GM19463 (cell line): ENCODE results near the gene EXD2.
"Not testable (repeated sequence)": the region's sequence is repeated elsewhere in the genome, so short reads cannot be mapped to it uniquely, and the experiment has no call there.

ENCODE experiments used
- ATAC-seq: cut with Tn5 transposase; IDR thresholded peaks from one replicate; pipeline ENCODE4 v1.9.1; 2021; ENCODE audit warnings: mild to moderate bottlenecking, moderate library complexity; ENCODE audit not compliant: unreplicated experiment

The EXD2 gene

DNA sequence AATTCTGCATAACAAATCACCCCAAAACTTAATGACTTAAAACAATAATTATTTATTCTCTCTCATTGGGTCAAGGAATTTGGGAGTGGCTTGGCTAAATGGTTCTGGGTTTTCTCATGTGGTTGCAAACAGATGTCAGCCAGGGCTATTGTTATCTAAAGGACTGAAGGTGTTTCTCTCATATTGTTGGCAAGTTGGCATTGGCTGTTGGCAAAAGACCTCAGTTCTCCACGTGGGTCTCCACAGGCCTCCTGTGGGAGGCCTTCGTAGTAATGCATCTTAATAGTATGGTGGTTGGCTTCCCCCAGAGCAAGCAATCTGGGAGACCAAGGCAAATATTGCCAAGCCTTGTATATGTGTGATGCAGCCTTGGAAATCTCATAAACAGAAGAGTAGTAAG lies 83.0 kb downstream of the EXD2 start:
- no peak for ATAC-seq

DNA sequence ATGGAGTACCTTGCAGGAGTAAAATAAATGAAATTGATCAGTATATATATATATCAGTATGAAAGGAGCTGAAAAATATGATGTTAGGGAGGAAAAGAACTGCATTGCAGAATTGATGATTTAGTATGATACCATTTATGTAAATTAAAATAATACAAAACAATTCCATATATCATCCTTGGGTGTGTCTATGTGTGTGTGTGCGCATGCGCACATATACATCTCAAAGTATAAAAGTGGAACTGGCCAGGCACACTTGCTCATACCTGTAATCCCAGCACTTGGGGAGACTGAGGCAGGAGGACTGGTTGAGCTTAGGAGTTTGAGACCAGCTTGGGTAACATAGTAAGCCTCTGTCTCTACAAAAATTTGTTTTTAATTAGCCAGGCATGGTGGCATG lies 84.0 kb downstream of the EXD2 start:
- no peak for ATAC-seq

DNA sequence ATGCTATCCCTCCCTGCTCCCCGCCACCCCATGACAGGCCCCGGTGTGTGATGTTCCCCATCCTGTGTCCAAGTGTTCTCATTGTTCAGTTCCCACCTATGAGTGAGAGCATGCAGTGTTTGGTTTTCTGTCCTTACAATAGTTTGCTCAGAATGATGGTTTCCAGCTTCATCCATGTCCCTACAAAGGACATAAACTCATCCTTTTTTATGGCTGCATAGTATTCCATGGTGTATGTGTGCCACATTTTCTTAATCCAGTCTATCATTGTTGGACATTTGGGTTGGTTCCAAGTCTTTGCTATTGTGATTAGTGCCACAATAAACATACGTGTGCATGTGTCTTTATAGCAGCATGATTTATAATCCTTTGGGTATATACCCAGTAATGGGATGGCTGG lies 86.1 kb downstream of the EXD2 start:
- not testable (repeated sequence) for ATAC-seq

DNA sequence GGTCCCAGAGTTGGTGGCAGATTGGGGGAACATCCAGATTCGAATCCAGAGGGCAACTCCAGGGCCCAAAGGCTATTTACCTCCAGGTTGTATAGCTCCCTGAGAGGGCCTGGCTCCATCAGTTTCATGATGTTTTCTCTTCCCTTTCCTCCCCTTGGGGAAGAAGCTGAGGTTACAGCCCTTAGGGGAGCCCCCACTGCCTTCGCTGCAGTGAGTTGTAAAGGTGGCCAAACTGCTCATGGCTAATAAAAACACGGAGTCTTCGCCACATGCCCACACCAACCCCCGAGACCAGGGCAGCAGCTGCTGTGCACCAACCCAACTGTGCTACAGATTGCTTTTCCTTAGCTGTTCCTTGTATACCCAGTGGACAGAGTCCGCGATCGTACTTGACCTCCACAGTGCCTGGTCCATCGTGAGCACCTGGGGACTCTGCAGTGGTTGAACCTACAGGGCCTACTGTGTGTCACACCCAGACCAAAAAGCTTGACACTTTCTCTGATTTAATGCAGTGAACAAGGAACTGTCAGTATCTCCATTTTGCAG lies 89.5 kb downstream of the EXD2 start:
- no peak for ATAC-seq

DNA sequence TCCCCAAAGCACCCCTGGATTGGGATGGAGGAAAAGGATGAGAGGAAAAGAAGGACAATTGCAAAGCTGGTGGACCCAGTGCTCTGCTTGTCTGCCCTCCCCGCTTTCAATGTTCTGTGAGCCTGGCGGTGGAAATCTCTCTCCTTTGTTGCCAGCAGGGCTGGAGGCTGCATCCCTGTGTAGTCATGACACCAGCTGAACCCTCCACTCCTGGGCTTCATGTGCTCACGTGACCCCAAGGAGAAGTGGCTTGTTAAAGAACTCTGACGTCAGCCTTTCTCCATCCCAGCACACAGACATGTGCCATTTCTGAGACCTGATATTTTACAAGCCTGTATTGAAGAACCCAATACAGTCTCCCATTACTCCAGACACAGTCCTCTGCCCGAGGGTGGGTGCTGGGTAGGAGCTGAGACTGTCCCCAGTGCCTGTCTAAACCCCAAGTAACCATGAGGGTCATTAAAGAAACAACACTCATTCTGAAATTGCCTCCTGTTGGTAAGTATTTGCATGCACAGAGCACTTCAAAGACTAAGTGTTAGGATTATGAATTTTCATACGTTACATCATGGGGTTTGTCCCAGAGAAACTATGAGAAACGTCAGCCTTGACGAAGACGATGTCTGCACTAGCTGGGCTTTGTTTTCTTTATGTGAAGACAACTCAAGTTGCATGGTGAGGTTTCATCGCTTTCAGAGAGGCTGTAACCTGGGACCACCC lies 90.3 kb downstream of the EXD2 start:
- no peak for ATAC-seq

DNA sequence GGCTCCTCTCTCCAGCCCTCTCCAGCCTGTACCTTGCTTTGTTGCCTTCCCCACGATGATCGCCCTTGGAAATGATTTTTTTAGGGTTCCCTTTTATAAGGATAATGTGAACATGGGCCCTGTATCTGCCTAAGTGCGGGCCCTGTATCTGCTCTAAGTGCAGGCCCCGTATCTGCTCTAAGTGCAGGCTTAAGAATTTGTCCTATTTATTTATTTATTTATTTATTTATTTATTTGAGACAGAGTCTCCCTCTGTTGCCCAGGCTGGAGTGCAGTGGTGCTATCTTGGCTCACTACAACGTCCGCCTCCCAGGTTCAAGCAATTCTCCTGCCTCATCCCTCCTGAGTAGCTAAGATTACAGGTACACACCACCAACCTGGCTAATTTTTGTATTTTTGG lies 91.2 kb downstream of the EXD2 start:
- no peak for ATAC-seq

DNA sequence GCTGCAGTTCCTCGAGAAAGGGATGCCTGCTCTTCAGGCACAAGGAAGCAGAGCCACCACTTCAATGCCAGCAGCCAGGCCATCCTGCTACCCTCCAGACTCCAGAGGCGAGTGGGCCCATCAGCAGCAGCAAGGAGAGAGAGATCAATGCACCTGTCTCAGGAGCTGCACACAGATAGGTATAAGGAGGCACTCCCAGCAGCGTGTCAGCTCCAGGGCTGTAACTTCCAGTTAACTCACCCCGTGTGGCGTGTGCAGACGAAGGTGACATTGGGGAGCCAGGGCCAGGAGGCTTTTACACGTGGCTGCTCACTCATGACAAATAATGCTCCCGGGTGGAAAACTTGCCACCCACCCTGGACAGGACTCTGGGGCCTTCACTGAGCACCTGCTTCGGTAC lies 92.9 kb downstream of the EXD2 start:
- ATAC-seq: no peak

DNA sequence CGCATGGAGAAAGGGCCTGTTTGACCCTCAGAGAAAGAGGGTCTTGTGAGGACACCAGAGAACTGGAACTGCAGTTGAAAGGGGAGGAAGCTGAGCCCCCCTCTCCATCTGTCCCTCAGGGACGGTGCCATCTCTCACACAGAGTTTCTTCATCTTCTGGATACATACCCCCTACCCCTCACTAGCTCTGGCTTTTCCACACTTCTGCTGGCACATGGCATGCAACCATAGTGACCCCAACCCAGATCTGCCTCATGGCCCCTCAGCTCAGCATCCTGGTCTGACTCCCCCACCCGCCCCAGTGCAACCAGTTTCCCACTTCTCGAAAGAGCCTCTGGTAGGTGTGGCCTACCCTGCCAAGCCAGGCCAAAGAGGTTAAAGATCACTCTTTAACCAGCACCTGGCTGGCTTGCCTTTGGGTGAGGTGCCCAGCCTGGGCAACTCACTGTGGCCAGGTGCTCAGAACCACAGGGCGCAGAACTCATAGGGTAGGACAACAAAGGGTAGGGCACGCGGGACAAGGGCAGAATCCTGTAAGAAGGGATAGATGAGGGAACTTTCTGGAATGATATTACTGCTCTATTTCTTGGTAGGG lies 94.5 kb downstream of the EXD2 start:
- no peak for ATAC-seq

DNA sequence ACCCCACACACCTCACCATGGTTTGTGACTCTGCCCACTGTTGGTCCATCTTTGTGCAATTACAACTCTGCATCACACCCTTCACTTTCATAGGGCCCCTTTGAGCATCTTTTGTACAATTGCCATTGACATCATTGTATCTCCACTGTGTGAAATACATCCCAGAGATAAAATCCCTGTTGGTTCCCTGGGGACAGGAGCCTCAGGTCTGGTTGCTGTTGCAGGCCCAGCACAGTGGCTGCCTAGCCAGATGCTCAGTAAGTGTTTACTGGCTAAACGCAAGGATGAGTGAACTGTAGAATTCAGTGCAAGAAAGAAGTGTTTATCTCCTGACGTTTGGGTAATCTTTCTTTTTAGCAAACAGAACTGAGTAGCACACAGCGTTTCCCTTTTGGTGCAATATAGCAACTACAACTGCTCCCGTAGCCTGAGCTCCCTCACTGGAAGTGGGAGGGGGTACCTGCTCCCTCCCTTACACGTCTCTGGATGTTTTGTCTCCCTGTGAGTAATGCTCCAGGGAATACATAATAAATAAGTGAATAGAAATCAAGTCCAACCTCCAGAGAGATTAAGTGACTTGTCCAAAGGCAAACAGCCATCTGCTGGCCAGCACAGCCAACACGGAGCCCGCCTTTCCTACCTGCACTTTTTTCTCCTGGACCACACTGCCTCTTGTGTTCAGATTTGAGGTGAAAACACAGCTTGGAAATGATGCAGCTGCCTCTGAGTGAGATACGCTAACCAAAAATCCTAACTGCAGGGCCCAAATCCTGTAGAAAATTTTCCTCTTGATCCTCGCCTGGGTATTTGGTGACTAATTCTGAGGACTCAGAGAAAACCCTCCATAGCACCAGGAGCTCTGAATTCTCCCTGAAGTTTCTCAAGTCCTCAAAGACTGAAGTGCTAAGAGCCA lies 96.1 kb downstream of the EXD2 start:
- ATAC-seq: no peak

DNA sequence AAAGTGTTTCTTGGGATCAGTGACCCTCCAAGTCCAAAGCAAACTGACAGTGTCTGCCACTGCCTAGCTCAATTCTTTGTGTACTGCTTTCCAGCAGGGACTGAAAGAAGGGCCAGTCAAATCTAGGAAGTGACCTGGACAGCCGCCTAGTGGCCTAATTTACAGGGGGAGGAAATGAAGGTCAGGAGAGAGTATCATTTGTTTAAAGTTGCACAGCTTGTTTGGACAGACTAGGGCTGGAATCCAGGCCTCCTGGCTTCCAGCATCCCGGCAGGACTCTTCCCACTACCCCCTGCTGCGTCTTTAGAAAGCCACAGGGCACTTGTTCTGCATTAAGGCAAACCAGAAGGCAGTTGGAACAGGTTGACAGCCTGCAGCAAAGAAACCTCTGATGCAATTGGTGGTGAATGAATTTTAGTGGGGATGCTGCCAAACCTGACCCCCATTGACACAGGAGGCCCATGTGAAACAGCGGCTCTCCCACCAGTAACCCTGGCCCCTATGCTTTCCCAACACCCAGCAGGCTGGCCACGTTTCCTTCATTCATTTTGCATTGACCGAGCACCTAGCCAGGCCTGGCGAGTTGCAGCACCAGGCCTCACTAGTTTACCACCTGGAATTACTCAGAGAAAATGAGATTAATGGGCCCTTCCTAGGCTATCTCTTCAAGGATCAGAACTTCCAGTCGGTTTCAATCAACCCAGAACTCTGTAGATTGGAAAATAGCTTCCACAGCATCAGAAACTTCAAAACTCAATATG lies 96.9 kb downstream of the EXD2 start:
- no peak for ATAC-seq

DNA sequence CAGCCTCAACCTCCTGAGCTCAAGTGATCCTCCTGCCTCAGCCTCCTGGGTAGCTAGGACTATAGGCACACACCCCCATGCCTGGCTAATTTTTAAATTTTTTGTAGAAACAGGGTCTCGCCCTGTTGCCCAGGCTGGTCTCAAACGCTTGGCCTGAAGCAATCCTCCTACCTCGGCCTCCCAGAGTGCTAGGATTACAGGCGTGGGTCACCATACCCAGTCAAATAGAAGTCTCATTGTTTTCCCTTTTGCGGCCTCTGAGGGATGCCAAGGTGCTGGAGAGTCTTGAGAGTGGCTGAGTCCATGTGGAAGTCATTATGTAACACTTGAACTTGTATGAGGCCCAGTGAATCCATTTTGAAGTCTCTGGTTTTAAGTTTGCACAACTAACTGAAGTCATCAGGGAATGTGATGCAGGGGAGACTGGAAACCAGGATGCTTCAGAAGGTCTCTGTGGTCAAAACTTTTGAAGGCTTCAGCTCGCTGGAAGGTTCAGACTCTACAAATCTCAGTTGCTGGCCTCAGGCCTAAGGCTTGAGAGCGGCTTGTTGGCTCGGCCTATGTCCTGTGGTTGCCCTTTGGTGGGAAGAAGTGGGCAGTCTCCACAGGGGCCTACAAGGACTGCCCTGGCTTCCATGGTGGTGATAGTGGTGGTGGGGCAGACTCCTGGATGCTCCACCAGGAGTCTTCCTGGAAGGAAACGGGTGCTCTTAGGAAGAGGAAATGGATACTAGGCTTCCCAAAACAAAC lies 97.8 kb downstream of the EXD2 start:
- ATAC-seq: no peak

DNA sequence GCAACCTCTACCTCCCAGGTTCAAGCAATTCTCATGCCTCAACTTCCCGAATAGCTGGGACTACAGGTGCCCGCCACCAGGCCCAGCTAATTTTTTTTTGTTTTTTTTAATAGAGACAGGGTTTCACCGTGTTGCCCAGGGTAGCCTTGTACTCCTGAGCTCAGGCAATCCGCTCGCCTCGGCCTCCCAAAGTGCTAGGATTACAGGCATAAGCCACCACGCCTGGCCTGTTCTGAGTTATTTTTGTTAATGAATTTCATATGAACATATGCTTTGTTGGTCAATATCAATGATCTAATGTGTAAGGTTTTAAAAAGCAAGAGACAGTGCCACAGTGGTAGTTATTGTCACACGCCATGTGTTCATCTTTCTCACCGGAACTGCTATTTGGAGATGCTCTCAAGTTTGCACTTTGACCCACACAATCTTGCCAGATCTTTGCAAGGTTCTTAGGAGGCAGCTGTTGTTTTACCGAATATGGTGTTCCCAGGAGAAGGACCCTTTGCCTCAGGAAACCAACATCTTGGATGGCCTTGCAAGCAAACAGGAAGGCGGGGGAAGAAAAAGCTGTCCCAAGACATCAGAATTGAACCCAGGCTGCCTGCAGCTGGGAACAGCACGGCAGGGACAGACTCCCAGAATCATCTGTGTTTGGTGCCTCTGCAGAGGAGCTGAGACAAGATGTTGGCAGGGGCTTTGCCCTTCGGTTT lies 98.7 kb downstream of the EXD2 start:
- no peak for ATAC-seq

DNA sequence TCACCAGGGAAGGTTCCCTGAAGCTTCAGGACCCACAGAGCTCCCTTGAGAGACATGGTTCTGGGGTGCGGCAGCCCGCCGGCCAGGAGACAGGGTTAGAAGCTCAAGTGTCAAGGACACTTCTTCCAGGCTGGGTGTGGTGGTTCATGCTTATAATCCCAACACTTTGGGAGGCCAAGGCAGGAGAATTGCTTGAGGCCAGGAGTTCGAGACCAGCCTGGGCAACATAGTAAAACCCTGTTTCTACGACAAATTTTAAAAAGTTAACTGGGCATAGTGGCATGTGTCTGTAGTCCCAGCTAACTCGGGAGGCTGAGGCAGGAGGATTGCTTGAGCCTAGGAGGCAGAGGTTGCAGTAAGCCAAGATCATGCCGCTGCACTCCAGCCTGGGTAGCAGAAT lies 99.6 kb downstream of the EXD2 start:
- not testable (repeated sequence) for ATAC-seq

DNA sequence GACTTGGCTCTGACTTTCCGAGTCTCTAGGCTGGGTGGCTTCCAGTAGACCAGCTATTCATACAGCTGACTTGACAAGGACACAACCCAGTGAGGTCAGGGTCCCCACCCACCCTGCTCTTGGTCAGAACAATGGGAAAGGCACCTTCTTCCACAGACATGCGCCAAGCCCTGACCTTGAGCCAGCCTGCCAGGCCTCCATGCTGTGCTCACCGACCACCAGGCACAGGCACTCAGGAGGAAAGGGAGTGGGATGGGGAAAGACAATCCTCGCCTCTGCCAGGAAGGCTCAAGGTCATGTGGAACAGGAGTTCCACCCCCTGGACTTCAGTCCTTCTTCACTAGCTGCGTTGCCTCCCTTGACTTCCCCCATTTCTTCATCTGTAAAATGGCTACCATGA lies 100.1 kb downstream of the EXD2 start:
- ATAC-seq: no peak

DNA sequence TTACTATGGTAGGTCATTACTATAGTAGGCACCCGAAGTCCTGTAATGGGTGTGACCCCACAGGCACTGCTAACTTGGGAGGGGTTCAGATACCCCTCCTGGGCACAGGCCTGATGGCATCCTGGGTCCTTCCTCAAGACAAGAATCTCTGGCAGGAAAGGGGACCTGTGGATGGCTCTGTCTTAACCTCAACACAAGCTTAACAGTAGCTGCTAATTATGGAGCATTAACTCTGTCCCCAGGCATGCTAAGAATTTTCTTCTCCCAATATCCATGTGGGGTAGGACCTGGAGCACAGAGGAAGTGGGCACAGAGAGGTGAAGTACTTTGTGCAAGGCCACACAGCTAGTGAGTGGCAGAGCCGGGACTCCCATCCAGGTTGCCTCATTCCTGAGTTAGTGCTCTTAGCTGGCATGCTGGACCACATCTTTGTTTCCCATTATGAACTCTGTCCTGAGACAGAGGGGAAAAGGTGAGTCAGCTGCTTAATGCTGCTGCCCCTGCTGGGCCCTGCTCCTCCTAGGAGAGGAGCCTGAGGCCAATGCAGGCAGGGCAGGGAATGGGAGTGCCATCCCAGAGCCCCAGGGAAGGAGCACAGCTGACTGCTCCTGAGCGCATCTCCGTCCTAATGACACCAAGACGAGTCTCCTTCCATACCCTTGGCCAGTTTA lies 100.7 kb downstream of the EXD2 start:
- ATAC-seq: no peak
